Esophagus muscularis mucosa (tissue), 4 donors: ENCODE data around the gene DUSP9. TPM values are rescaled to one million over a fixed set of nuclear protein-coding genes. Genes with fewer than 3 reads are reported as not detected.
"Not testable (repeated sequence)": the region's sequence is repeated elsewhere in the genome, so short reads cannot be mapped to it uniquely, and the experiment has no call there.

Source experiments
- DNase-seq: peaks from one replicate; pipeline ENCODE4 v3.0.0-alpha.2; 2017; ENCODE audit errors: extremely low spot score
- H3K27ac ChIP-seq, 4 donors: fragments of 200-600 bp; sonication (generic); replicated peaks in 1 of 4; 1 replicate in 3 of 4; 2 replicates in 1 of 4; pipeline ENCODE4 v1.5.1; 2016 to 2019; ENCODE audit warnings: mild to moderate bottlenecking in 1 of 4
- H3K27me3 ChIP-seq, 4 donors: fragments of 200-600 bp; sonication (generic); one replicate each; pipeline versions ENCODE4 v1.5.1 to v1.6.0; 2016 to 2019
- H3K36me3 ChIP-seq, 4 donors: fragments of 200-600 bp; sonication (generic); one replicate each; pipeline ENCODE4 v1.5.1; 2016 to 2019
- H3K4me1 ChIP-seq, 4 donors: fragments of 200-600 bp; sonication (generic); one replicate each; pipeline ENCODE4 v1.5.1; 2016 to 2019
- H3K4me3 ChIP-seq, 4 donors: fragments of 200-600 bp; sonication (generic); 1 replicate in 2 of 4; 2 replicates in 2 of 4; pipeline ENCODE4 v1.5.1; 2016 to 2019; ENCODE audit warnings: mild to moderate bottlenecking in 4 of 4, moderate library complexity in 1 of 4
- H3K9me3 ChIP-seq, 4 donors: fragments of 200-600 bp; sonication (generic); 1 replicate in 3 of 4; 2 replicates in 1 of 4; pipeline ENCODE4 v1.5.1; 2016 to 2019
- EP300 ChIP-seq: sonication (generic); formaldehyde crosslinking; IDR thresholded peaks from one replicate; pipeline ENCODE4 v1.6.1; 2017; ENCODE audit warnings: antibody characterized with exemption
- POLR2A ChIP-seq: fragments of 450-650 bp; IDR thresholded peaks from one replicate; pipeline ENCODE4 v1.6.1; 2017; ENCODE audit warnings: antibody characterized with exemption, moderate library complexity, mild to moderate bottlenecking, low read depth
- POLR2AphosphoS5 ChIP-seq, 2 donors: sonication (generic); formaldehyde crosslinking; IDR thresholded peaks; one replicate each; pipeline ENCODE4 v1.6.1; 2017; ENCODE audit warnings: antibody characterized with exemption in 2 of 2
- WGBS: methylation state at CpG from one replicate; pipeline ENCODE4 v1.1.5; 2018; 5-methylcytosine and 5-hydroxymethylcytosine counted together
- intact Hi-C: fragments of 100-400 bp; cut with DNase I; formaldehyde crosslinking; loops from one replicate; pipeline ENCODE4 v1.15.1; 2023
- total RNA-seq, 4 donors: library from RNA; depleted of rRNA; stranded (reverse); fragments of >200 nt; gene quantifications; one replicate each; pipeline versions ENCODE4 v1.1.0 to v1.2.1, GENCODE V29; 2016
- TF ChIP-seq, protein P1 (sequence below), 3 experiments: fragments of 200-600 bp in 2 of 3; fragments of 450-650 bp in 1 of 3; sonication (generic) in 2 of 3; IDR thresholded peaks; one replicate each; pipeline ENCODE4 v1.5.1; 2017 to 2019; ENCODE audit warnings: antibody characterized with exemption in 3 of 3, mild to moderate bottlenecking in 2 of 3, moderate library complexity in 1 of 3

DUSP9 gene
- total RNA-seq, 4 donors from 2014 or later: not detected

DNA sequence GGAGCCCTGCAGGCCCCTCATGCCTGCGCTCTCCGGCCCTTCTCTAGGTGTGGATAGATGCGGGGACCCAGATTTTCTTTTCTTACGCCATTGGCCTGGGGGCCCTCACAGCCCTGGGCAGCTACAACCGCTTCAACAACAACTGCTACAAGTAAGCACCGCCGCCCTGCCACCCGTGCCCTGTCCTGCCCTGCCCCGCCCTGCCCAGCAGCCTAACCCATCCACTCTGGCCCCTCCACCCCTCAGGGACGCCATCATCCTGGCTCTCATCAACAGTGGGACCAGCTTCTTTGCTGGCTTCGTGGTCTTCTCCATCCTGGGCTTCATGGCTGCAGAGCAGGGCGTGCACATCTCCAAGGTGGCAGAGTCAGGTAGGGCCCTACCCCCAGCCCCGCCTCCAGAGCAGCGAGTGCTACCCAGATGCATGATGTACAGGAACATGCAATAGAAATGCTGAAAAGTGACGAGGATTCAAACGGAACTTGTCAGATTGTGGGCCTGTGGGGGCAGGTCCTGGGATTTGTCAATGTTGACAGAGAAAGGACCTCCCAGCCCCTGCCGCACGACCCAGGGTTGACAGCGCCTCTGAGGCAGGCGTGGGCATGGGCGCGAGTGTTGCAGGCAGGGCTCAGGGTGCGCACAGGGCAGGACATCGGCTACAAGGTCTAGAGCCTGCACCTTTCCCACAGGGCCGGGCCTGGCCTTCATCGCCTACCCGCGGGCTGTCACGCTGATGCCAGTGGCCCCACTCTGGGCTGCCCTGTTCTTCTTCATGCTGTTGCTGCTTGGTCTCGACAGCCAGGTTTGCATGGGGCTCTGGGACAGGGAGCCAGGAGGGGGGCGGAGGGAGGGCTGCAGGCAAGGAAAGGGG is 46.4 kb downstream of the DUSP9 start:
- TF ChIP-seq POLR2AphosphoS5 (IDR thresholded peaks at IDR 0.05) (no peak), EP300 (no peak), POLR2A (no peak)
- TF ChIP-seq, protein P1, sequence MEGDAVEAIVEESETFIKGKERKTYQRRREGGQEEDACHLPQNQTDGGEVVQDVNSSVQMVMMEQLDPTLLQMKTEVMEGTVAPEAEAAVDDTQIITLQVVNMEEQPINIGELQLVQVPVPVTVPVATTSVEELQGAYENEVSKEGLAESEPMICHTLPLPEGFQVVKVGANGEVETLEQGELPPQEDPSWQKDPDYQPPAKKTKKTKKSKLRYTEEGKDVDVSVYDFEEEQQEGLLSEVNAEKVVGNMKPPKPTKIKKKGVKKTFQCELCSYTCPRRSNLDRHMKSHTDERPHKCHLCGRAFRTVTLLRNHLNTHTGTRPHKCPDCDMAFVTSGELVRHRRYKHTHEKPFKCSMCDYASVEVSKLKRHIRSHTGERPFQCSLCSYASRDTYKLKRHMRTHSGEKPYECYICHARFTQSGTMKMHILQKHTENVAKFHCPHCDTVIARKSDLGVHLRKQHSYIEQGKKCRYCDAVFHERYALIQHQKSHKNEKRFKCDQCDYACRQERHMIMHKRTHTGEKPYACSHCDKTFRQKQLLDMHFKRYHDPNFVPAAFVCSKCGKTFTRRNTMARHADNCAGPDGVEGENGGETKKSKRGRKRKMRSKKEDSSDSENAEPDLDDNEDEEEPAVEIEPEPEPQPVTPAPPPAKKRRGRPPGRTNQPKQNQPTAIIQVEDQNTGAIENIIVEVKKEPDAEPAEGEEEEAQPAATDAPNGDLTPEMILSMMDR (IDR thresholded peaks at IDR 0.05): no peak
- WGBS: 80% methylated on average over 10 of the region's 31 CpGs
- no peaks in the 10 kb centered on the region for H3K9me3 ChIP-seq
- no peak for DNase-seq
- peaks cover 0 to 31% (median 20%) of the 10 kb centered on the region in 4 donors for H3K36me3 ChIP-seq
- no peak overlapping the region for H3K27ac ChIP-seq
- intact Hi-C loops: no loop called here
- H3K4me1 ChIP-seq: peaks cover 0 to 27% (median 22%) of the 10 kb centered on the region in 4 donors
- H3K4me3 ChIP-seq: no peak overlapping the region
- H3K27me3 ChIP-seq: no peaks in the 10 kb centered on the region

DNA sequence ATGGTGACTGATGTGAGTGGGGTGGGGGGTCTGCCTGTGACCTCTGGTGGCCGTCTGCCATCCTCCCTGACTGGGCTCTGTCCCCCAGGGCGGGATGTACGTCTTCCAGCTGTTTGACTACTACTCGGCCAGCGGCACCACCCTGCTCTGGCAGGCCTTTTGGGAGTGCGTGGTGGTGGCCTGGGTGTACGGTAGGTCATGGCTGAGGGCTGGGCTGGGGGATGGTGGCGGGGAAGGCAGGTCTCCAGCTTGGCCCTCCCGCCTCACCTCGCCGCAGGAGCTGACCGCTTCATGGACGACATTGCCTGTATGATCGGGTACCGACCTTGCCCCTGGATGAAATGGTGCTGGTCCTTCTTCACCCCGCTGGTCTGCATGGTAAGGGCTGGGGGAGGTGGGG is 47.3 kb downstream of the DUSP9 start:
- H3K4me3 ChIP-seq, intact Hi-C loops, H3K27me3 ChIP-seq, H3K9me3 ChIP-seq, H3K27ac ChIP-seq, DNase-seq: not testable (repeated sequence)
- 86% methylated on average over 15 of the region's 16 CpGs for WGBS
- peaks cover 0 to 34% (median 20%) of the 10 kb centered on the region in 4 donors for H3K36me3 ChIP-seq
- peaks cover 0 to 27% (median 20%) of the 10 kb centered on the region in 4 donors for H3K4me1 ChIP-seq

DNA sequence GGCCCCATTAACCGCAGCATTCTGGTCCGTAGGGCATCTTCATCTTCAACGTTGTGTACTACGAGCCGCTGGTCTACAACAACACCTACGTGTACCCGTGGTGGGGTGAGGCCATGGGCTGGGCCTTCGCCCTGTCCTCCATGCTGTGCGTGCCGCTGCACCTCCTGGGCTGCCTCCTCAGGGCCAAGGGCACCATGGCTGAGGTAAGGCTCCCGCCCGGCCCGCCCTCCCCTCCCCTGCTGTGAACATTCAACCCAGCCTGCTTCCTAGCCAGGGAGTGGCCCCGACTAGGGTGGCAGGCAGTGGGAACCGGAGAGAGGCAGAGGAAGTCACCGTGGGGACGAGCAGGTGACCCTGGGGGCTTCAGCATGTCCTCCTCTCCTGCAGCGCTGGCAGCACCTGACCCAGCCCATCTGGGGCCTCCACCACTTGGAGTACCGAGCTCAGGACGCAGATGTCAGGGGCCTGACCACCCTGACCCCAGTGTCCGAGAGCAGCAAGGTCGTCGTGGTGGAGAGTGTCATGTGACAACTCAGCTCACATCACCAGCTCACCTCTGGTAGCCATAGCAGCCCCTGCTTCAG is 47.8 kb downstream of the DUSP9 start:
- TF ChIP-seq POLR2AphosphoS5 (IDR thresholded peaks at IDR 0.05): no peak
- TF ChIP-seq POLR2A: no peak
- TF ChIP-seq, protein P1 (IDR thresholded peaks at IDR 0.05): no peak
- TF ChIP-seq EP300: no peak
- Histone ChIP-seq H3K27me3 (no peaks in the 10 kb centered on the region), H3K4me3 (no peak overlapping the region), H3K27ac (no peak overlapping the region), H3K36me3 (peaks cover 0 to 37% (median 20%) of the 10 kb centered on the region in 4 donors), H3K9me3 (no peaks in the 10 kb centered on the region), H3K4me1 (peaks cover 0 to 28% (median 18%) of the 10 kb centered on the region in 4 donors)
- 76% methylated on average over 16 of the region's 23 CpGs for WGBS
- DNase-seq: no peak
- intact Hi-C loops: no loop called here

DNA sequence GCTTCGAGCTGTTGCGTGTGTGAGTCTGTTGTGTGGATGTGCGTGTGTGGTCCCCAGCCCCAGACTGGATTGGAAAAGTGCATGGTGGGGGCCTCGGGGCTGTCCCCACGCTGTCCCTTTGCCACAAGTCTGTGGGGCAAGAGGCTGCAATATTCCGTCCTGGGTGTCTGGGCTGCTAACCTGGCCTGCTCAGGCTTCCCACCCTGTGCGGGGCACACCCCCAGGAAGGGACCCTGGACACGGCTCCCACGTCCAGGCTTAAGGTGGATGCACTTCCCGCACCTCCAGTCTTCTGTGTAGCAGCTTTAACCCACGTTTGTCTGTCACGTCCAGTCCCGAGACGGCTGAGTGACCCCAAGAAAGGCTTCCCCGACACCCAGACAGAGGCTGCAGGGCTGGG is 49.1 kb downstream of the DUSP9 start:
- no peaks in the 10 kb centered on the region for H3K9me3 ChIP-seq
- peaks cover 0 to 48% (median 25%) of the 10 kb centered on the region in 4 donors for H3K36me3 ChIP-seq
- H3K4me1 ChIP-seq: peaks cover 0 to 24% (median 8%) of the 10 kb centered on the region in 4 donors
- DNase-seq: no peak
- intact Hi-C loops: no loop called here
- TF ChIP-seq EP300: no peak
- no peak for TF ChIP-seq POLR2AphosphoS5 (IDR thresholded peaks at IDR 0.05)
- TF ChIP-seq POLR2A: no peak
- TF ChIP-seq, protein P1 (IDR thresholded peaks at IDR 0.05): no peak
- no peaks in the 10 kb centered on the region for H3K27me3 ChIP-seq
- no peak overlapping the region for H3K27ac ChIP-seq
- H3K4me3 ChIP-seq: no peak overlapping the region
- 78% methylated on average over 8 of the region's 15 CpGs for WGBS

DNA sequence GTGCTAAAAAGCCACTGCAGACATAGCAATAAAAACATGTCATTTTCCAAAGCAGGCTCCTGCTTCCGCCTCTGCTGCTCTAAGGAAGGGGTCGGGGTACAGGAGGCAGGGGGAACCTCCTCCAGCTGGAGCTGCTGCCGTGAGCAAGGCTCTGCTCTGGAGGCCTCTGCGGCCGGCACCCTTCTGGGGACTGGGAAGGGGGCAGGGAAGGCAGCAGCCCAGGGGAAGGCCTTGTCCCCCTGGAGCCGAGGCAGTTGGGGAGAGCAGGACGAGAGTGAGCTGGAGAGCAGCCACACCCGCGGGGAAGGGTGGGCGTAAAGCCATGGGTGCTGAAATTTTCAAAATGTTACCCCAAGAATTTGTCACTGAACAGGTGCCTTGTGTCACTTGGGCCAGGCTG is 49.5 kb downstream of the DUSP9 start:
- DNase-seq, intact Hi-C loops, H3K4me3 ChIP-seq, H3K9me3 ChIP-seq, H3K27me3 ChIP-seq, H3K27ac ChIP-seq: not testable (repeated sequence)
- 74% methylated on average over 10 of the region's 10 CpGs for WGBS
- Histone ChIP-seq H3K36me3 (peaks cover 0 to 52% (median 28%) of the 10 kb centered on the region in 4 donors), H3K4me1 (peaks cover 0 to 20% (median 6%) of the 10 kb centered on the region in 4 donors)

DNA sequence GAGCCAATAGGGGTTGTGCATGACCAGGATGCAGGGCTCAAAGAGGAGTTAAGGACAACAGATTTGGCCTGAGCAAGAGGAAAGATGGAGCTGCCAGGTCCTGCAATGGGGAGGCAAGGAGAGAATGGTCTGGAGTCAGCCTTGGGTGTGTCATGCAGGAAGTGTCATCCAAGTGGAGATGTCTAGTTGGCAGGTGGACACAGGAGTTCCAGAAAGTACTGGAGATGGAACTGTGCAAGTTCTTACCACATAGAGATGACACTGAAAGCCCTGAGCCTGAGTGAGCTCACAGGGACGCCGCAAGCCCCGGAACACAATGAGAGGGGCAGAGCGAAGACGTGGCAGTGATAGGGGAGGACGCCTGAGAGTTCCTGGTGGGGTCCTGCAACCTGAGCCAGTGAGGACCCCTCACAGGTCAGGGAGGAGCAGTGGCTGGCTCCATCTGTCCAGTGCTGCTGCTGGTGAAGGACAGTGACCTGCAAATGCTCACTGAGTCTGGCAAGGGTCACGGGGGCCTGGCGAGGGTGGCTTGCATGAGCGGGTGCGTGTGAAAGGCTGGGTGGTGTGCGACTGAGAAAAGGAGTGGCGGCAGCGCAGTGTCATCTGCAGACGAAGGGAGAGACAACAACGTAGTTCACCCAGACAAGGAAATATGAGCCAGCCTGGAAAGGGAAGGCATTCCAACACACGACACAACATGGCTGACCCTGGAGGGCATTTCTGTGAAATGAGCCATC is 50.2 kb downstream of the DUSP9 start:
- H3K27ac ChIP-seq, H3K27me3 ChIP-seq, intact Hi-C loops, H3K9me3 ChIP-seq, DNase-seq, H3K4me3 ChIP-seq: not testable (repeated sequence)
- WGBS: 81% methylated on average over 16 of the region's 16 CpGs
- Histone ChIP-seq H3K4me1 (peaks cover 0 to 18% (median 6%) of the 10 kb centered on the region in 4 donors), H3K36me3 (peaks cover 0 to 58% (median 34%) of the 10 kb centered on the region in 4 donors)
